ENCODE measurements around the gene HEBP2. TPM values are rescaled to one million over a fixed set of nuclear protein-coding genes. Genes with fewer than 3 reads are reported as not detected.

Gene HEBP2
- total RNA-seq, 1 experiment from 2014 or later, result 51.6 TPM

GRCh38 chr6:138443979-138444378, 40.0 kb downstream of the HEBP2 start (continued):
- TF ChIP-seq CTCF (IDR thresholded peaks at IDR 0.05 in 2 of 3, conservative IDR thresholded peaks at IDR 0.05 in 1 of 3; ENCODE audit: borderline replicate concordance in 1 of 3, insufficient read depth in 1 of 3, low read depth in 2 of 3, low read length in 2 of 3), result no peak

GRCh38 chr6:138446821-138447220, 42.8 kb downstream of the HEBP2 start:
- Histone ChIP-seq H3K4me1 (ENCODE audit: control insufficient read depth in 1 of 2, insufficient read depth in 2 of 2, low read length in 2 of 2) (peaks cover 0 to 13% of the 10 kb centered on the region in 2 experiments; a peak in 1 of 4 replicates), H3K9ac (ENCODE audit: low read length) (no peak overlapping the region), H2AFZ (ENCODE audit: low read depth, low read length, poor library complexity, severe bottlenecking) (no peak overlapping the region), H3K36me3 (ENCODE audit: control insufficient read depth in 1 of 2, insufficient read depth in 2 of 2, low read length in 2 of 2) (no peaks in the 10 kb centered on the region), H3K9me3 (ENCODE audit: control insufficient read depth in 1 of 2, insufficient read depth in 1 of 2, low read depth in 1 of 2, low read length in 2 of 2) (no peaks in the 10 kb centered on the region), H4K20me1 (ENCODE audit: insufficient read depth) (no peaks in the 10 kb centered on the region), H3K27me3 (ENCODE audit: insufficient read depth, low read length) (no peaks in the 10 kb centered on the region), H3K4me3 (replicated peaks in 1 of 2; ENCODE audit: low read depth in 1 of 2, low read length in 2 of 2) (no peak overlapping the region), H3K27ac (ENCODE audit: low read depth, low read length) (no peak overlapping the region), H3K79me2 (ENCODE audit: insufficient read depth, low read length) (no peaks in the 10 kb centered on the region), H3K4me2 (ENCODE audit: low read length) (no peak overlapping the region), H3K9me2 (ENCODE audit: insufficient read depth) (no peaks in the 10 kb centered on the region)
- ATAC-seq (no peak), DNase-seq (ENCODE audit: low read depth, low spot score) (no peak)
- ChIA-PET CTCF (no interaction called here), POLR2A (no interaction called here), RAD21 (ENCODE audit: low non-redundant PET in 1 of 2, low total read pairs in 2 of 2, uncharacterized antibody in 2 of 2, unreplicated experiment in 2 of 2) (no interaction called here)
- no peak for TF ChIP-seq EZH2phosphoT487 (IDR thresholded peaks at IDR 0.05; ENCODE audit: borderline replicate concordance)
- TF ChIP-seq POLR2AphosphoS5 (IDR thresholded peaks at IDR 0.05; ENCODE audit: low read depth, low read length), result no peak
- TF ChIP-seq MAX (IDR thresholded peaks at IDR 0.05), result no peak
- TF ChIP-seq RAD21 (IDR thresholded peaks at IDR 0.05; ENCODE audit: low read depth), result no peak
- no peak for TF ChIP-seq SP1 (IDR thresholded peaks at IDR 0.05; ENCODE audit: low read depth)
- no peak for TF ChIP-seq ELF1 (IDR thresholded peaks at IDR 0.05; ENCODE audit: borderline replicate concordance, low read depth)
- TF ChIP-seq REST (IDR thresholded peaks at IDR 0.05; ENCODE audit: low read depth), result no peak
- no peak for TF ChIP-seq ZBTB33 (IDR thresholded peaks at IDR 0.05; ENCODE audit: extremely low read depth, insufficient replicate concordance, low read length)
- TF ChIP-seq CBX3 (IDR thresholded peaks at IDR 0.05; ENCODE audit: low read depth), result no peak
- no peak for TF ChIP-seq SIN3A (IDR thresholded peaks at IDR 0.05; ENCODE audit: low read depth)
- TF ChIP-seq JUND (IDR thresholded peaks at IDR 0.05), result no peak
- BruUV-seq (replicated peaks), result no TSS peak
- intact Hi-C loops (cut with micrococcal nuclease), result no loop called here
